OCI-LY7 (cell line): ENCODE measurements around the gene GAB1.

Experiments
- CTCF ChIP-seq: fragments of 200-600 bp; sonication (generic); conservative IDR thresholded peaks from 2 replicates; pipeline ENCODE4 v1.5.1; 2014; ENCODE audit warnings: mild to moderate bottlenecking, antibody characterized with exemption, low read length, moderate library complexity, mixed read lengths
- EZH2phosphoT487 ChIP-seq: fragments of 200-600 bp; sonication (generic); IDR thresholded peaks from 2 replicates; pipeline ENCODE4 v1.6.1; 2018; ENCODE audit warnings: low read depth, borderline replicate concordance, mild to moderate bottlenecking, mixed run types, antibody characterized with exemption, low read length, moderate library complexity, mixed read lengths

- TF ChIP-seq CTCF (no peak), EZH2phosphoT487 (no peak)
Measured at GRCh38 chr4:143326735-143327134, 9.9 kb upstream of the GAB1 start.
